ENCODE data around the gene CDK6.

Gene CDK6

GRCh38 chr7:92824901-92825480 lies 11.4 kb downstream of the CDK6 start:
- no peak for DNase-seq

GRCh38 chr7:92824450-92824849 lies 11.9 kb downstream of the CDK6 start:
- no peak for DNase-seq

- no peak for DNase-seq
These were observed 13.3 kb downstream of the CDK6 start for GRCh38 chr7:92823042-92823441.

GRCh38 chr7:92820191-92820590 lies 16.2 kb downstream of the CDK6 start:
- no peak for DNase-seq

GRCh38 chr7:92817398-92817797 lies 19.0 kb downstream of the CDK6 start:
- no peak for DNase-seq

- no peak for DNase-seq
These were observed 21.0 kb downstream of the CDK6 start for GRCh38 chr7:92815412-92815811.

- DNase-seq = peak; percentile 9
These were observed 22.9 kb downstream of the CDK6 start for GRCh38 chr7:92813390-92814024.

- DNase-seq = no peak
These were observed 25.2 kb downstream of the CDK6 start for GRCh38 chr7:92811158-92811557.

GRCh38 chr7:92809760-92810573 lies 26.4 kb downstream of the CDK6 start:
- no peak for DNase-seq

- DNase-seq = no peak
These were observed 27.0 kb downstream of the CDK6 start for GRCh38 chr7:92809397-92809759.

- no peak for DNase-seq
These were observed 27.7 kb downstream of the CDK6 start for GRCh38 chr7:92808635-92809034.

GRCh38 chr7:92808006-92808405 lies 28.4 kb downstream of the CDK6 start:
- DNase-seq = no peak

GRCh38 chr7:92806496-92806895 lies 29.9 kb downstream of the CDK6 start:
- DNase-seq = no peak

- DNase-seq = no peak
These were observed 34.0 kb downstream of the CDK6 start for GRCh38 chr7:92802406-92802805.

- DNase-seq = no peak
These were observed 36.7 kb downstream of the CDK6 start for GRCh38 chr7:92799446-92800211.

- no peak for DNase-seq
These were observed 37.7 kb downstream of the CDK6 start for GRCh38 chr7:92798517-92799249.

GRCh38 chr7:92797693-92798092 lies 38.7 kb downstream of the CDK6 start:
- no peak for DNase-seq

- DNase-seq = no peak
These were observed 39.1 kb downstream of the CDK6 start for GRCh38 chr7:92797284-92797683.

- no peak for DNase-seq
These were observed 41.5 kb downstream of the CDK6 start for GRCh38 chr7:92794831-92795230.

- no peak for DNase-seq
These were observed 42.0 kb downstream of the CDK6 start for GRCh38 chr7:92794391-92794790.

GRCh38 chr7:92793656-92794205 lies 42.6 kb downstream of the CDK6 start:
- DNase-seq = no peak

- DNase-seq = no peak
These were observed 45.4 kb downstream of the CDK6 start for GRCh38 chr7:92790992-92791391.

All from SIG-M5 (cell line).